Measurements from ENCODE around the gene ESYT2.
"Not testable (repeated sequence)": the region's sequence is repeated elsewhere in the genome, so short reads cannot be mapped to it uniquely, and the experiment has no call there.

The ESYT2 gene

DNA sequence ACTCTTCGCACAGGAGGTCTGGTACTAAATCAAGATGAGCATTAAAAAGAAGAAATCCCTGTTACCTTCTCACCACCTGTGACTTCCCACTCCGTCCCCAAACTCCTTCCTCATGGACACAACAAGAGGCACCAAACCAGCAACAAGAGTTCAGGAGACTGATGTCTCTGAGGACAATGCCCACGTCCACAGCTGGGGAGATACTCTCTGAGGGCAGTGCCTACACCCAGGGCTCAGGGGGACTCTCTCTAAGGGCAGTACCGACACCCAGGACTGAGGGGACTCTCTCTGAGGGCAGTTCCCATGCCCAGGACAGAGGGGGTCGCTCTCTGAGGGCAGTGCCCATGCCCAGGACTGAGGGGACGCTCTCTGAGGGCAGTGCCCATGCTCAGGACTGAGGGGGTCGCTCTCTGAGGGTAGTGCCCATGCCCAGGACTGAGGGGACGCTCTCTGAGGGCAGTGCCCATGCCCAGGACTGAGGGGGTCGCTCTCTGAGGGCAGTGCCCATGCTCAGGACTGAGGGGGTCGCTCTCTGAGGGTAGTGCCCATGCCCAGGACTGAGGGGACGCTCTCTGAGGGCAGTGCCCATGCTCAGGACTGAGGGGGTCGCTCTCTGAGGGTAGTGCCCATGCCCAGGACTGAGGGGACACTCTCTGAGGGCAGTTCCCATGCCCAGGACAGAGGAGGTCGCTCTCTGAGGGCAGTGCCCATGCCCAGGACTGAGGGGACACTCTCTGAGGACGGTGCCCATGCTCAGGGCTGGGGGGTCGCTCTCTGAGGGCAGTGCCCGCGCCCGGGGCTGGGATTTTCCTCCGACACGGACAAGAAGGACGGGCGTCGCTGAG, 125.4 kb downstream of the ESYT2 start:
- not testable (repeated sequence) for DNase-seq (ENCODE audit: low spot score); FAIRE-seq

DNA sequence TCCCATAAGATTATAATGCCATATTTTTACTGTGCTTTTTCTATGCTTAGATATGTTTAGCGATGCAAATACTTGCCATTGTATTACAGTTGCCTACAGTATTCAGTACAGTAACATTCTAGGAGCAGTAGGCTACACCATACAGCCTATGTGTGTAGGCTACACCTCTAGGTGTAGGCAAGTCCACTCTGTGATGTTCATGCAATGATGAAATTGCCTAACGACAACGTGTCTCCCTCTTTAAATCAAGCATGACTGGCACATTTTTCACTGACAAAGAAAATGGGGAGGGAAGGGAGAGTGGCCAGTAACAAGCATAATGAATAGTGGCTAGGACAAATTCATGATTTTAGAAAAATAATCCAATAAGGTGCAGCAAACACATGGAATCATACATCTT, 126.4 kb downstream of the ESYT2 start:
- FAIRE-seq (no peak), DNase-seq (ENCODE audit: low spot score) (no peak)

DNA sequence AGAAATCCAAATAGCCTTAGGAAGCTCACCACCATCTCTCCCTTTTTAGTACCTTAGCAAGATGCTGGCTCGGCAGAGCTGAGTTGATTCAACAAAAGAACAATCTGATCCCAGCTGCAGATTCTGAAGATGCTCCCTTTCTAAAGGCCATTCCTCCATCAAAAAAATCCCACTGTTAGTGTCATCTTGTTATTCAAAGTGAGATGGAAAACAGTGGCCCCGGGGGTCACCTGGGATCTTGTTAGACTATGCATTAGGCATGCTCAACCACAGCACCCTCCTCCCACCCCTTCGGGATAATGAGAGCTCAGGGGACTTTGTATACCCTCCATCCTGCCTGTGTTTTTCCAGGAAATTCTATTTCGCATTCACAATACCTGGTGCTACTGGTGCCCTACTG, 127.1 kb downstream of the ESYT2 start:
- no peak for DNase-seq (ENCODE audit: low spot score)
- no peak for FAIRE-seq

DNA sequence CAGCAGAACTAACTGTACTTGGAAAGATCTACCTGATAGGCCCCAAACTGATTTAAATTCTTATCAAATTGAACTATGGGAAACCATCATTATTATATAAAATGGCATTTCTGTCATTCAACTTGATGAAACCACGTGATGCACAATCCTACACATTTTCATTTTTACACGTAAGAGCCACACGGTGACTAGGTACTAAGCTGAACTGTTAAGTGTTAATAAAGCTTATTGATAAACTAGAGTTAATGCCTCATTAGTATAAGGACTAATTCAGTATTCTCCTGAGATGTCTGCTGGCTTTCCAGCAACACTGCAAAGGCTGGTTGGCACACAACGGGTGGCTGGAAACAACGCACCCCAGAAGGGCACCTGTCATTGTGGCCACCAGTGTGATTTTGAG, 129.3 kb downstream of the ESYT2 start:
- FAIRE-seq (no peak), DNase-seq (ENCODE audit: low spot score) (no peak)

DNA sequence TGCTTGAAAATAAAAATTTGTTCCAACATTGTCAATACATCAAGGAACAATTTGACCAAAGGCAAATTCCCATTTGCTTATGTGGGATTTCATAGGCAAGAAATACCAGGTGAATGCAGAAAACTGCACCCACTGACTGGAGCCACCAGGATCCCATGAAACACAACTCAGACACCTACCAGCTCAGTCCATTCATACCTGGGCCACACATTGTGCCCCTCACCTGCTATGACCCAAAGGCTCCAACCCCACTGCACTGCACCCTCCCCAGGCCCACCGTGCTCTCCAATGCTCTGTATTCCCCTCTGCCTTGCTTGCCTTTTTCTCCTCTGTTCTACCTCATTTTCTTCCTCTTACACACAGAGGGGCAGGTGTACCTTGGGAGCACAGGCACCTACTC, 130.0 kb downstream of the ESYT2 start:
- FAIRE-seq = no peak
- DNase-seq (ENCODE audit: low spot score) = no peak

DNA sequence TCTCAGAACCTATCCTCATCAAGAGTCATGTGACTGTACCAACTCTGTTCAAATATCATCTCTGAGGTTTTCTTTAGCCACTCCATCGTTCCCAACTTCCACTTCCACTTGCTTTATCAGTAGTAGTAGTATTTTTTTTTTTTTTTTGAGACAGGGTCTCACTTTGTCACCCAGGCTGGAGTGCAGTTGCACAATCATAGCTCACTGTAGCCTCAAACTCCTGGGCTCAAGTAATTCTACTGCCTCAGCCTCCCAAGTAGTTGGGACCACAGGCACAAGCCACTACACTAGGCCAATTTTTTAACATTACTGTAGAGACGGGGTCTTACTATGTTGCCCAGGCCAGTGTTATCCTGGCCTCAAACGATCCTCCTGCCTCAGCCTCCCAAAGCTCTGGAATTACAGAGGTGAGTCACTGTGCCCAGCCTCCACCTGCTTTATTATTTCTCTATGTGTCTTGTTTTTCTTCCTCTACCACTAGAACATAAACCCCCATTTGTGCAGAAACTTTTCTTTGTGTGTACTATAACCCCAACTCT, 130.6 kb downstream of the ESYT2 start:
- FAIRE-seq (no peak), DNase-seq (ENCODE audit: low spot score) (no peak)

DNA sequence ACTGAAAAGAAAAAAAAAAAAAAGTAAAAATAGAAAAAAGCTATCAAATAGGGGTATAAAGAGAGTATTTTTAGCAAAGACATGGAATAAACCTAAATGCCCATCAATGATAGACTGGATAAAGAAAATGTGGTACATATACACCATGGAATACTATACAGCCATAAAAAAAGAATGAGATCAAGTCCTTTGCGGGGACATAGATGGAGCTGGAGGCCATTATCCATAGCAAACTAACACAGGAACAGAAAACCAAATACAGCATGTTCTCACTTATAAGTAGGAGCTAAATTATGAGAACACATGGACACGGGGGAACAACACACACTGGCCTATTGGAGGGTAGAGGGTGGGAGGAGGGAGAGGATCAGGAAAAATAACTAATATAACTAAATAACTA, 131.7 kb downstream of the ESYT2 start:
- FAIRE-seq; DNase-seq (ENCODE audit: low spot score): not testable (repeated sequence)

DNA sequence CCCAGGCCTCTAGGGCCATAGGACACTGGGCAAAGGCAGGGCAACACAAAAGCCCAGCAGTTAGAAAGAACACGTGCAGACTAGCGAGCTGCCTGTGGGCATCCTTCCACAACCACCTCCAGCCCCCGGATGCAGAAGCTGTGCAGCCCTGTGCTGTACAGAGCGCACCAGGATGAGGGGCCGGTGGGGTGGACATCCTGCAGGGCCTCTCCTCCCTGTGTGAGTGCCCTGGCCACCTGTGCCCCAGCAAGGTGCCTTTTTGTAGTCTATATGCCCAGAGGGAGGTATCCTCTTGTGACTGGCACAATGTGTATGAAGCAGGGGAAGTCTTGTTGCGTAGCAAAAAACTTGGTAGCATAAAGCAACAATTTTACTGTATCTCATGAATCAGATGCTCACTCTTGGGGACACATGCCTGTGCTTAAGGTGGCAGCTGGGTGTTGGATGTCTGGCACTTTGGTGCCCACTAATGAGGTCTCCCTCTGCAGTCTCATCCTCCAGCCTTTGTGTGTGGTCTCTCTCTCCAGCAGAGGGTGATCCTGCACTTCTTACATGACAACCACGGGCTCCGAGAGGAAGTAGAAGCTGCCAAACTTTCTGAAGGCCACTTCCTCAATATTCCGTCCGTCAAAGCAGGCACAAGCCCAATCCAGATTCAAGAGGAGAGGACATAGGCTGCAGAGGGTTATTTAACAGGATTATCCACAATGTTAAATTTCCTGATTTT, 133.4 kb downstream of the ESYT2 start:
- no peak for DNase-seq (ENCODE audit: low spot score)
- no peak for FAIRE-seq

DNA sequence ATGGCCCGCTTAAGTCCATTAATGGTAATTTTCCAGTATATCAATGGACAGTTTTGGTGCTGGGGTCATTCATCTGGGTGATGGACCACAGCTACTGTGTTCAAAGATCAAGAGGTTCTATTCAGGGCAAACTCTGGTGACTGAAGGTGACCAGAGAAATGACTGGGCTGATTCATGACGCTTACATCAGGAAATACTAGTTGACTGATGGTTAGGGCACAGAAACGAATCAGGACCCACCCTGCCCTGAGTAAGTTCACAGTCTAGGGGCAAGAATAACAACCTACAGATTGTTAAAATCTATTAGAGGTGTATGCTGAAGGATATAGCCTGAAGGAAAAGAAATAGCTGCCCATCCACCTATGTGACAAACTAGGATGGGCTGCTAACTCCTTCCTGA, 134.3 kb downstream of the ESYT2 start:
- no peak for FAIRE-seq
- DNase-seq (ENCODE audit: low spot score) = no peak

DNA sequence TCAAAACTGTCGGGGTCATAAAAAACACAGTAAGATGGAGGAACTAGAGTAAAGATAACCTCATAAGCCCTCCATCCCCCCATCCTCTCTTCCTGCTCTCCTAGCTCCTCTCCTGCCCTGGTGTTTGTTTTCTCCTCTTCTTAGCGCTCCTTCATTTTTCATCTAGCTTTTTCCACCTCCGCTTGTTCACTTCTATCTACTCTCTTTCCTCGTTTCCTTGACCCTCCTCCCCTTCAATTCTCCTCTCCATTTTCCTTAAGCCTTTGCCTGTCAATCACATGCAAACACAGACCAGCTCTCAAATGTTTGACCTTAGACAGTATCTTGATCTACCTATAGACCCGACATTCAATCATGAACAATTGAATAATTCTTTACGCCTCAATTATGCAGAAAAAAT, 134.7 kb downstream of the ESYT2 start:
- FAIRE-seq (no peak), DNase-seq (ENCODE audit: low spot score) (no peak)

DNA sequence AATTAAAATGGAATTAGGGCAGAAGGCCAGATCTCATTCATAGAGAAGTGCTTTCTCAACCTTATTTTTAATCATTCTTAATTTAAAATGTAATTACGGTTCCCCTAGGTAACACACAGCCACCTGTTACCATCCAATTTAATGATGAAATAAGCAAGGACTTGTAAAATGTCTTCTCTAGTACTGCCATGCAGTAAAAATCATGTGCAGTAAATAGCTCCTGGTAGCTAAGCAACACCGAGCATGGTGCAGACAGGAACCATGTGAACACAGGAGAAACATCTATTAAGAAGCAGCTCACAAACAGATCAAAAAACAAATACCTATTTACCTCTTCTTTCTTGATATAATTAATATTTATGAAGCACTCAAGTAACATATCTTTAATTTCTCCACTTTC, 139.8 kb downstream of the ESYT2 start:
- no peak for DNase-seq (ENCODE audit: low spot score)
- no peak for FAIRE-seq

DNA sequence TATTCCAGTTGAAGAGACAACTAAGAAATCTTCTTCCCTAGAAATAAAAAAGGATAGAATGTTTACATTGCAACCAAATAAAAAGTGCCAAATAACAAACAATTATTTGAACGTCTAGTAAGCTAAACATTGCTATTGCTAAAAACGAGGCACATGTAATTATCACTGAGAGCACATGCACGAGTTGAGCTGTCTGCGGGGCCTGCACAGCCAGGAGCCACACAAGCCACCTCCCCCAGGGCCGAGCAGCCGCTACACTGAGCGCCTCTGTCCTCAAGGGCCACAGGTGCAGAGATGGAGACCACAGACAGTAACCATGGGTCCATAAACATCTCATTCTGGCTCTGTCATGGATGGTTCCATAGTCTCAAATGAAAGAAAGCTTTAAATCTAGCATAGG, 141.9 kb downstream of the ESYT2 start:
- DNase-seq (ENCODE audit: low spot score) (no peak), FAIRE-seq (no peak)

DNA sequence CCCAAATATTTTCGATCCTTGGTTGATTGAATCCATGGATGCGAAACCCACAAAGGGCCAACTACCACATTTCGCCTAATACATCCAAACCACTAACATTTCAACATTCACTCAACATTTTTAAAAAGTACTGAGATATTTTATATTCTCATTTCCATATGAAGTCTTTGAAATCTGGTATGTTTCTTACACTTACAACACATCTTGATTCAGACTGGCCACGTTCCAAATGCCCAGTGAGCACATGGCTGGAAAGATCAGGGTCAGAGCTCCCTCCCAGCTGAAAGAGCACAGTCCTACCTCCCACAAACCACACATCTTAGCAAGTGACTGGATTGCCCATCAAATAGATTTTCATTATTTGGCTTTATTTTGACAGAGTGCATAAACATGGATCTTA, 143.6 kb downstream of the ESYT2 start:
- DNase-seq (ENCODE audit: low spot score) = no peak
- no peak for FAIRE-seq

DNA sequence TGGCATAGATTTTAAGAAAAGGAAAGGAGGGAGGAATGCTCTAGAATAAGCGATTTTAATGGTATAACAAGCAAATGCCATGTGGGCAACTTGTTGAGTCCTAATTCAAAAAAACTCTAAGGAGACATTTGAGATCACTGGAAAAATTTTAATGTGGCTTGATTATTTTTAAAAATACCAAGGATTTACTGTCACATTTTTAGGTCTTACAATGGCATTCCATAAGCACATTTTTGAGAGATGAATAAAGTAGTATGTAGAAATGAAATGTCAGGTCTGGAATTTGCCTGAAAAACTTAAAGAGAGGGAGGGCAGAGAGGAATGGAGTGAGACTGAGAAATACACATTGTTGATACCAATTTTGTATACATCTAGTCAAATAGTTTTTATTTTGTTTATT, 145.0 kb downstream of the ESYT2 start:
- FAIRE-seq = no peak
- DNase-seq (ENCODE audit: low spot score) = no peak

DNA sequence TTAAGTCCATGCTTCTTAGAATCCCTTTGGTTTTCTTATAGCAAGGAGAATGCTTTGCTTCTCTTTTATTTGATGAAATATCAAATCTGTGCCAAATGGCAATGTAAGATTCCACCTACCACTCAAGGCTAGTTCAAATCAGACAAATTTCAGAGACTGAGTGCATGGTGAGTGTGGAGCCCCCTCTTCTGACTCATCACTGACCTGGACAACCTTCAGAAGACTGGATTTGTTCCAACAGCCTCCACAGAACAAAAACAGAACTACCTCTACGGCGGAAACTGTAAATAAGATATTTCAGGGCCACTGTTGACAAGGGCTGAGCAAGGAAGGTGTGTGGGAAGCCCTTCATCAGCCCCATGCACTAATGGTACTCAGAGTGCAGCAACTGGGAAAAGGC, 145.8 kb downstream of the ESYT2 start:
- DNase-seq (ENCODE audit: low spot score) (no peak), FAIRE-seq (no peak)

DNA sequence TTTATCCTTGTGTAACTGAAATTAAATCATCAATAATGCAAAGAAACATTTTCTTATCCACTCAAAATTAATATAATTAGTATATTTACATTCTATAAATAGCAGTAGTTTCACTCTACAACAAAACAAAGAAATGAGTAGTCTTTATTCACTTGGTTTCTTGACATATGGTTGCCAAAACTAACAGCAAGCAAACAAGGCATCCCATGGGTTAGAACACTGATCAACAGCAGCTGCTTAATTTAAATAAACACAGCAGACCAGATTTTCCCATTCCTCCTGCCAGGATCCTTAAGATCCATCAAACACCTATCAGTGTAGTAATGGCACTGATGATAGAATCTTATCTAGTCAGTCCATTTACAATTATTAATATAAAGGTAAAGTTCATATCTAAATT, 146.9 kb downstream of the ESYT2 start:
- DNase-seq (ENCODE audit: low spot score) (no peak), FAIRE-seq (no peak)

Measured in RCC 7860 (cell line).